Sigmoid colon (tissue), 4 donors: ENCODE results near the gene HDLBP.

Experiments used
- CTCF ChIP-seq, 4 experiments: fragments of 450-650 bp in 3 of 4; fragments of 200-600 bp in 1 of 4; IDR thresholded peaks; one replicate each; pipeline ENCODE4 v1.5.1; 2016 to 2019; ENCODE audit warnings: antibody characterized with exemption in 4 of 4, mild to moderate bottlenecking in 3 of 4, moderate library complexity in 2 of 4
- EP300 ChIP-seq, 4 donors: sonication (generic); formaldehyde crosslinking; IDR thresholded peaks; one replicate each; pipeline ENCODE4 v1.6.1; 2017; ENCODE audit warnings: antibody characterized with exemption in 4 of 4
- POLR2A ChIP-seq, 2 donors: fragments of 450-650 bp; IDR thresholded peaks; one replicate each; pipeline ENCODE4 v1.6.1; 2016; ENCODE audit warnings: antibody characterized with exemption in 2 of 2, mild to moderate bottlenecking in 2 of 2, moderate library complexity in 2 of 2
- POLR2AphosphoS5 ChIP-seq, 4 donors: sonication (generic); formaldehyde crosslinking; IDR thresholded peaks; one replicate each; pipeline ENCODE4 v1.6.1; 2017; ENCODE audit warnings: antibody characterized with exemption in 4 of 4

GRCh38 chr2:241321033-241321432 is 5.6 kb upstream of the HDLBP start:
- no peak for TF ChIP-seq POLR2AphosphoS5 (IDR thresholded peaks at IDR 0.05)
- TF ChIP-seq CTCF (IDR thresholded peaks at IDR 0.05): no peak
- no peak for TF ChIP-seq POLR2A (IDR thresholded peaks at IDR 0.05)
- TF ChIP-seq EP300 (IDR thresholded peaks at IDR 0.05): no peak
